Measurements from ENCODE around the gene WNT9A.

- TF ChIP-seq, protein P1, sequence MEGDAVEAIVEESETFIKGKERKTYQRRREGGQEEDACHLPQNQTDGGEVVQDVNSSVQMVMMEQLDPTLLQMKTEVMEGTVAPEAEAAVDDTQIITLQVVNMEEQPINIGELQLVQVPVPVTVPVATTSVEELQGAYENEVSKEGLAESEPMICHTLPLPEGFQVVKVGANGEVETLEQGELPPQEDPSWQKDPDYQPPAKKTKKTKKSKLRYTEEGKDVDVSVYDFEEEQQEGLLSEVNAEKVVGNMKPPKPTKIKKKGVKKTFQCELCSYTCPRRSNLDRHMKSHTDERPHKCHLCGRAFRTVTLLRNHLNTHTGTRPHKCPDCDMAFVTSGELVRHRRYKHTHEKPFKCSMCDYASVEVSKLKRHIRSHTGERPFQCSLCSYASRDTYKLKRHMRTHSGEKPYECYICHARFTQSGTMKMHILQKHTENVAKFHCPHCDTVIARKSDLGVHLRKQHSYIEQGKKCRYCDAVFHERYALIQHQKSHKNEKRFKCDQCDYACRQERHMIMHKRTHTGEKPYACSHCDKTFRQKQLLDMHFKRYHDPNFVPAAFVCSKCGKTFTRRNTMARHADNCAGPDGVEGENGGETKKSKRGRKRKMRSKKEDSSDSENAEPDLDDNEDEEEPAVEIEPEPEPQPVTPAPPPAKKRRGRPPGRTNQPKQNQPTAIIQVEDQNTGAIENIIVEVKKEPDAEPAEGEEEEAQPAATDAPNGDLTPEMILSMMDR (IDR thresholded peaks at IDR 0.05) = no peak
- TF ChIP-seq POLR2A (IDR thresholded peaks at IDR 0.05) = no peak
Measured at GRCh38 chr1:227951624-227952373, 4.1 kb upstream of the WNT9A start.
